ENCODE measurements around the gene SND1.

Gene SND1

GRCh38 chr7:127857464-127857841, 205.5 kb downstream of the SND1 start:
- in situ Hi-C loops (cut with MboI; ENCODE audit: low sequenced_read_pairs): no loop called here

GRCh38 chr7:127858091-127858914, 206.3 kb downstream of the SND1 start:
- in situ Hi-C loops (cut with MboI; ENCODE audit: low sequenced_read_pairs): no loop called here

- in situ Hi-C loops (cut with MboI; ENCODE audit: low sequenced_read_pairs): no loop called here
Measured at GRCh38 chr7:127858915-127859189, 206.9 kb downstream of the SND1 start.

- in situ Hi-C loops (cut with MboI; ENCODE audit: low sequenced_read_pairs): no loop called here
Measured at GRCh38 chr7:127859330-127859729, 207.3 kb downstream of the SND1 start.

GRCh38 chr7:127862525-127862924, 210.5 kb downstream of the SND1 start:
- in situ Hi-C loops (cut with MboI; ENCODE audit: low sequenced_read_pairs): no loop called here

- in situ Hi-C loops (cut with MboI; ENCODE audit: low sequenced_read_pairs): no loop called here
Measured at GRCh38 chr7:127863082-127863481, 211.1 kb downstream of the SND1 start.

- in situ Hi-C loops (cut with MboI; ENCODE audit: low sequenced_read_pairs): no loop called here
Measured at GRCh38 chr7:127865466-127865865, 213.5 kb downstream of the SND1 start.

GRCh38 chr7:127870231-127870907, 218.4 kb downstream of the SND1 start:
- in situ Hi-C loops (cut with MboI; ENCODE audit: low sequenced_read_pairs): no loop called here

- in situ Hi-C loops (cut with MboI; ENCODE audit: low sequenced_read_pairs): no loop called here
Measured at GRCh38 chr7:127871226-127871625, 219.2 kb downstream of the SND1 start.

GRCh38 chr7:127872122-127872521, 220.1 kb downstream of the SND1 start:
- in situ Hi-C loops (cut with MboI; ENCODE audit: low sequenced_read_pairs): no loop called here

- in situ Hi-C loops (cut with MboI; ENCODE audit: low sequenced_read_pairs): no loop called here
Measured at GRCh38 chr7:127873151-127873550, 221.2 kb downstream of the SND1 start.

GRCh38 chr7:127873715-127874636, 222.0 kb downstream of the SND1 start:
- in situ Hi-C loops (cut with MboI; ENCODE audit: low sequenced_read_pairs): no loop called here

- in situ Hi-C loops (cut with MboI; ENCODE audit: low sequenced_read_pairs): no loop called here
Measured at GRCh38 chr7:127874951-127875608, 223.1 kb downstream of the SND1 start.

- in situ Hi-C loops (cut with MboI; ENCODE audit: low sequenced_read_pairs): no loop called here
Measured at GRCh38 chr7:127876393-127876792, 224.4 kb downstream of the SND1 start.

GRCh38 chr7:127877951-127878350, 226.0 kb downstream of the SND1 start:
- in situ Hi-C loops (cut with MboI; ENCODE audit: low sequenced_read_pairs): no loop called here

GRCh38 chr7:127878791-127879190, 226.8 kb downstream of the SND1 start:
- in situ Hi-C loops (cut with MboI; ENCODE audit: low sequenced_read_pairs): no loop called here

GRCh38 chr7:127879436-127879835, 227.4 kb downstream of the SND1 start:
- in situ Hi-C loops (cut with MboI; ENCODE audit: low sequenced_read_pairs): no loop called here

GRCh38 chr7:127879942-127880341, 227.9 kb downstream of the SND1 start:
- in situ Hi-C loops (cut with MboI; ENCODE audit: low sequenced_read_pairs): no loop called here

- in situ Hi-C loops (cut with MboI; ENCODE audit: low sequenced_read_pairs): no loop called here
Measured at GRCh38 chr7:127880454-127880853, 228.5 kb downstream of the SND1 start.

- in situ Hi-C loops (cut with MboI; ENCODE audit: low sequenced_read_pairs): no loop called here
Measured at GRCh38 chr7:127881564-127881963, 229.6 kb downstream of the SND1 start.

GRCh38 chr7:127882313-127882920, 230.4 kb downstream of the SND1 start:
- in situ Hi-C loops (cut with MboI; ENCODE audit: low sequenced_read_pairs): no loop called here
